Islet of Langerhans (tissue), 1 donor: ENCODE results near the gene LIMA1.

ENCODE experiments used
- FAIRE-seq: peaks from one replicate; lab custom pipeline; 2011; peaks lifted over from hg19 to GRCh38; lab: Jason Lieb, UNC

The LIMA1 gene

GRCh38 chr12:50129290-50129689, 154.0 kb downstream of the LIMA1 start:
- FAIRE-seq: no peak

GRCh38 chr12:50127546-50127945, 155.8 kb downstream of the LIMA1 start:
- FAIRE-seq: no peak
